PC-3 (cell line): Measurements from ENCODE around the gene MAPK4.

Experiments used
- EZH2 ChIP-seq: fragments of 300-600 bp; sonication (generic); IDR thresholded peaks from one replicate; pipeline ENCODE4 v1.6.1; 2017; ENCODE audit warnings: antibody characterized with exemption, mild to moderate bottlenecking, low read length; ENCODE audit not compliant: unreplicated experiment
- EZH2phosphoT487 ChIP-seq: fragments of 300-600 bp; sonication (generic); IDR thresholded peaks from 2 replicates; pipeline ENCODE4 v1.6.1; 2018; ENCODE audit warnings: mild to moderate bottlenecking, antibody characterized with exemption, low read length, borderline replicate concordance
- TF ChIP-seq, protein P1 (sequence below): fragments of 300-600 bp; sonication (generic); conservative IDR thresholded peaks from 2 replicates; pipeline ENCODE4 v1.5.1; 2017; ENCODE audit warnings: antibody characterized with exemption, low read depth, mild to moderate bottlenecking, low read length

DNA sequence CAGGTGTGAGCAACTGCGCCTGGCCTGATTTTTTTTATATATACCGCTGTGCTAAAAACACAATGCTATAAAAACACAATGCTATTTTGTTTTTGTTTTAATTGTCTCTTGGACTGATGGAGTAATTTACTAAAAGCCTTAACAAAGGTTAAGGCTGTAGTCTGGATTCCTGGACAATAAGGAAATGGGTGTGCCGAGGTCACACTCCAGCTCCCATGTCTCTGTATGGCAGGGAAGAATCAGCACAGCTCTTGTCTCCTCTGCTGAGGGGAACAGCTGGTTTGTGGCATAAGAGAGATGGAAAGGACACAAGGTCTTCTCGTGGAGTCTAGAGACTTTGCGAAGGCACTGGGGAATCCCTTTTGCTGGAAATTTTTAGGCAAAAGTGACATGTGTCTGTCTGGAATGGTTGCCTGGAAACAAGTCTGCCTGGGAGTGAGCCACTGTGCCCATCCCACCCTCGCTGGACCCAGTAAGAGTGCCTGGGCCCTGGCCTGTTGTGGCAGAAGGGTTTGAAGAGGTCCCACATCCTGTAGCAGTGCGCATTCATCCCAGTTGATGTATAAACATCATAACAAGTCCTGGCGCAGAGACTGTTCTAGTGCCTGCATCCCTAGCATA is 73.1 kb downstream of the MAPK4 start:
- TF ChIP-seq, protein P1, sequence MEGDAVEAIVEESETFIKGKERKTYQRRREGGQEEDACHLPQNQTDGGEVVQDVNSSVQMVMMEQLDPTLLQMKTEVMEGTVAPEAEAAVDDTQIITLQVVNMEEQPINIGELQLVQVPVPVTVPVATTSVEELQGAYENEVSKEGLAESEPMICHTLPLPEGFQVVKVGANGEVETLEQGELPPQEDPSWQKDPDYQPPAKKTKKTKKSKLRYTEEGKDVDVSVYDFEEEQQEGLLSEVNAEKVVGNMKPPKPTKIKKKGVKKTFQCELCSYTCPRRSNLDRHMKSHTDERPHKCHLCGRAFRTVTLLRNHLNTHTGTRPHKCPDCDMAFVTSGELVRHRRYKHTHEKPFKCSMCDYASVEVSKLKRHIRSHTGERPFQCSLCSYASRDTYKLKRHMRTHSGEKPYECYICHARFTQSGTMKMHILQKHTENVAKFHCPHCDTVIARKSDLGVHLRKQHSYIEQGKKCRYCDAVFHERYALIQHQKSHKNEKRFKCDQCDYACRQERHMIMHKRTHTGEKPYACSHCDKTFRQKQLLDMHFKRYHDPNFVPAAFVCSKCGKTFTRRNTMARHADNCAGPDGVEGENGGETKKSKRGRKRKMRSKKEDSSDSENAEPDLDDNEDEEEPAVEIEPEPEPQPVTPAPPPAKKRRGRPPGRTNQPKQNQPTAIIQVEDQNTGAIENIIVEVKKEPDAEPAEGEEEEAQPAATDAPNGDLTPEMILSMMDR = no peak
- TF ChIP-seq EZH2 (no peak), EZH2phosphoT487 (no peak)
